Stomach smooth muscle (tissue), 2 donors: ENCODE measurements around the gene MRPS18A.
"Not testable (repeated sequence)": the region's sequence is repeated elsewhere in the genome, so short reads cannot be mapped to it uniquely, and the experiment has no call there.

ENCODE experiments used
- H3K27ac ChIP-seq: one replicate; pipeline ENCODE4 v1.7.0; 2013; ENCODE audit warnings: mild to moderate bottlenecking, low read length, inconsistent platforms
- H3K27me3 ChIP-seq, 2 donors: one replicate each; pipeline ENCODE4 v1.7.0; 2013; ENCODE audit warnings: low read length in 2 of 2; ENCODE audit not compliant: insufficient read depth in 2 of 2, control insufficient read depth in 1 of 2
- H3K36me3 ChIP-seq, 2 donors: one replicate each; pipeline ENCODE4 v1.7.0; 2013; ENCODE audit warnings: low read length in 2 of 2; ENCODE audit not compliant: control insufficient read depth in 2 of 2, insufficient read depth in 2 of 2
- H3K4me1 ChIP-seq: one replicate; pipeline ENCODE4 v1.7.0; 2013; ENCODE audit warnings: low read length; ENCODE audit not compliant: control insufficient read depth, insufficient read depth
- H3K4me3 ChIP-seq, 2 donors: one replicate each; pipeline ENCODE4 v1.7.0; 2013; ENCODE audit warnings: low read length in 2 of 2
- H3K9ac ChIP-seq, 2 donors: one replicate each; pipeline ENCODE4 v1.7.0; 2013; ENCODE audit warnings: low read length in 2 of 2, mild to moderate bottlenecking in 1 of 2
- H3K9me3 ChIP-seq, 2 donors: one replicate each; pipeline ENCODE4 v1.7.0; 2013; ENCODE audit warnings: low read length in 2 of 2; ENCODE audit not compliant: control insufficient read depth in 2 of 2
- donor health status: healthy.
- donor health status: Pancreatic carcinoma.

MRPS18A gene

DNA sequence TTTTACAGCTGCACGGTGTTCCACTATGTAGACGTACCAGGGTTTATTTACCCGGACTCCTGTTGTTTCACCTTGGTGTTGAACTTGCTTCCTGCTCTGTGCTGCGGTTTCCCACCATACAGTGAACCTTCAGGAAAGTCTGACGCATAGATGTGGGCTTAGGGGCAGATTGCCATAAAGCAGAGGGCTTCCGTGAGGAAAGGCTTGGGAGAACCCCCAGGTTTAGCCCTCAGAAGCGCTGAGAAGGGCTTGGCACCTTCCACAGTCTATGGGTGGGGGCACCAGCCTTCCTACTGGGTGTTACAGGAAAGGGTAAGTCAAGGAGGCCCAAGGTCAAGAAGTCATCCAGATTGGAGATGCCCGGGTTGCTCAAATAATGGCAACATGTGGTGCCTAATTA, 19.2 kb upstream of the MRPS18A start:
- Histone ChIP-seq H3K4me1 (peaks cover 30% of the 10 kb centered on the region), H3K27ac (no peak overlapping the region), H3K36me3 (no peaks in the 10 kb centered on the region), H3K4me3 (no peak overlapping the region), H3K9me3 (no peaks in the 10 kb centered on the region), H3K9ac (no peak overlapping the region), H3K27me3 (no peaks in the 10 kb centered on the region)

DNA sequence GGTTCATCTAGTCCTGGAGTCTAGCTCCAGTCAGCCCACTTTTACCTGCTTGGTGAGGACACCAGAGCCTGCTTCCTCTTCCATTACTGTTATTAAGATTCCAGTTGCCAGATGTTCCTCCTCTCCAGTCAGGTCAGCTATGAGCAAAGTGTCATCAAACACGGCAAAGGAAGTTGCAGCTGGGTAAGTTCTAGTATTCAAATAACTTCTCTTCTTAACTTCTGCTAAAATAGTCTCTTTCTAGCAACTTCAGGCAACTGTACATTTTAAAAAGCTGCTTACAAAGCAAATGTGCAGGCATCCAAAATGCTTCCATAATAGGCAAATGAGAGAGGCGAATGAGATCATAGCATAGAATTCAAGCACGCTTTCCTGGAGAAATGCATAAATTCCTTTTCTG, 18.4 kb upstream of the MRPS18A start:
- no peaks in the 10 kb centered on the region for H3K27me3 ChIP-seq
- H3K36me3 ChIP-seq, result no peaks in the 10 kb centered on the region
- H3K9ac ChIP-seq, result no peak overlapping the region
- no peak overlapping the region for H3K4me3 ChIP-seq
- no peaks in the 10 kb centered on the region for H3K9me3 ChIP-seq
- H3K27ac ChIP-seq, result no peak overlapping the region
- peaks cover 30% of the 10 kb centered on the region for H3K4me1 ChIP-seq

DNA sequence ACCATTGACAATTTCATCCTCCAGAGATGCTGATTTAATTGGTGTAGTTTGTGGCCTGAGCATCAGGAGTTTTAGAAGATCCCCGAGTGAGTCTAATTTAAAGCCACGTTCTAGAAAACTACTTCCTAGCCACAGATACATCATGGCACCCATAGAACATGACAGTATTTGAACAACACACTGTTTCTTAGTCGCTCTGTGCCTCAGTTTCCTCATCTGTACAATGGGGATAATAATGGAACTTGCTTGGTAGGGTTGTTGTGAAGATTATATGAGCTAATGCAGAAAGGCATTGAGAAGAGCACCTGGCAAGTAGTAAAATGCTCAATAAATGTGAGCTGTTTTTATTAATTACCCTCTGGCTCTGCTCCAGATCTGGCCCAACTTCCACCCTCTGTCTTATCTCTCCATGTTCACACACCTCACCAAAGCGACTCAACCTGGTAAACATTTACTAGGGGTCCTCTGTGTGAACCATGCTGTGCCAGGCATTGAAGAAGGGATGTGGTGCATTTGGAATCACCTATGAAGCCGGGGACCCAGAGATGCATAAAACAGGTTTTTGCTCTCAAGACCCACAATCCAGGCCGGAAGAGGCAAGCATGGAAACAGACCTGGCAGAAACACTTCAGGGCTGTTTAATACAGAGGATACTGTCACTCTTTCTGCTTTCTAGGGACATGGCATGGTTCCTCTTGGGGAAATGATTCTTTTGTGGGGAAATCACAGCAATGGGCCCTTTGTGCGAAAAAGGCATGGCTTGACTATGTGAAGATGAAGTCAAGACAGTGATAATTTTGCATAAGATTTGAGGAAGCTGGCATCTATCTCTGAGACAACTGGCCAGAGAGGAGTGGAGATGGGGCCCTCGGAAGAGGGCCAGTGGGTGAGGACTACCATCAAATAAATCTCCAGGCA, 16.2 kb upstream of the MRPS18A start:
- no peak overlapping the region for H3K9ac ChIP-seq
- no peaks in the 10 kb centered on the region for H3K36me3 ChIP-seq
- no peak overlapping the region for H3K4me3 ChIP-seq
- peaks cover 39% of the 10 kb centered on the region for H3K4me1 ChIP-seq
- H3K27ac ChIP-seq, result peak overlapping the region; percentile 73
- H3K9me3 ChIP-seq, result no peaks in the 10 kb centered on the region
- H3K27me3 ChIP-seq, result no peaks in the 10 kb centered on the region

DNA sequence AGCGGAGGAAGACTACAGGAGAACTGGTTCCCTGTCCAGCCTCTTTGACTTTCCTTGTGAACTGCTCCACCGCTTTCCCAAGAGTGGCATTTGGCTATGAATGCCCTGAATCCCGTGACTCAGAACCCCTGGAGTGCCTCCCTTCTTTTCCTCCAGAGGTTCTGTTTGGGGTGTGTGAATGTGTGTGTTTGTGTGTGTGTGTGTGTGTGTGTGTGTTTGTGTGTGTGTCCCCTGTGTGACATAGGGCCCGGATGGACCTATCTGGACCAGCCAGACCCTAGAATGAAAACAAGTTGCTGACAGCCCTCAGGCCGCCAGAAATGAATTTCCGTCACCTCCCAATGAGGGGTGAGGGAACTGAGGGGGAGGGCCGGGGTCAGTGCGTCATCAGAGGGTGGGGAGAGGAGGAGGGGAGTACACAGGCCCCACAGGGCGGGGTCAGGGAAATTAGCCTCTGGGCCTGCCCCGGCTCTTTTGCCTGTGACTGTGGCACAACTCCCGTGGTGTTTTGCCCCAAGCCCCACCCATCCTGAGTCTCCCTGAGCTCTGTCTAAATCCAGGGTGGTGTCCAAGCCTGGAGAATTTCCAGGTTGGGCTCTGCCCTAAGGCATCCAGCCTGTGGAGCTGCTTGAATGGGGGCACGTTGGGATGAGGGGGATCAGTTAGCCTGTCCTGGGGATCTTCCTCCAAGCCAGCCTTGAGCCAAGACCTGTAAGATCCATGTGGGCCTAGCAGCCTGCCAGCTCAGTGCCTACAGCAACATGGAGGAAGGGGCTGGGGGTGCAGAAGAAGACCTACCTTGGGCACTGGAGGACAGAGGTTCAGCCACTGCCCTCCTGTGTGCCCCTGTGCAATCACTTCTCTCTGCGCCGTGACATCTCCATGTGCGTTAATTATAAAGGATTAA, 15.2 kb upstream of the MRPS18A start:
- H3K4me3 ChIP-seq, result peak overlapping the region in 1 of 2 donors; percentile 40
- peak overlapping the region; percentile 73 for H3K27ac ChIP-seq
- peaks cover 42% of the 10 kb centered on the region for H3K4me1 ChIP-seq
- H3K9me3 ChIP-seq, result no peaks in the 10 kb centered on the region
- no peaks in the 10 kb centered on the region for H3K27me3 ChIP-seq
- peak overlapping the region; percentile 39 to 51 for H3K9ac ChIP-seq
- H3K36me3 ChIP-seq, result no peaks in the 10 kb centered on the region

DNA sequence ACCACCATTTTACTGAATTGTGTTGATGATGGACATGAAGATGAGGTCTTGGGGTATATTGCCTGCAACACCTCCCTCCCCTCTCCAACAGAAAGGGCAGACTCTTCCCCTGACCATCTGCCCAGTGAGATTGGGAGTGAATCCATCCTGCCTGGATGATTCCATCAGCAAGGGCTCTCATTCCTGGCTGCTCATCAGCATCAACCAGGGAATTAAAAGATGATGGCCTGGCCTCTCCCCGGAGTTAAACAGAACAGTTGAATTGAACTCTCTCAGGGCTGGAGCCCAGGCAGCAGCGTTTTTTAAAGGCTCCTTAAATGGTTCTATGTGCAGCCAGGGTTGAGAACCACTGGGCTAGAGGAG, 14.6 kb upstream of the MRPS18A start:
- Histone ChIP-seq H3K4me3 (peak overlapping the region in 1 of 2 donors; percentile 40), H3K27me3 (no peaks in the 10 kb centered on the region), H3K9me3 (no peaks in the 10 kb centered on the region), H3K36me3 (no peaks in the 10 kb centered on the region), H3K9ac (peak overlapping the region; percentile 39 to 51), H3K4me1 (peaks cover 42% of the 10 kb centered on the region), H3K27ac (peak overlapping the region; percentile 73)

DNA sequence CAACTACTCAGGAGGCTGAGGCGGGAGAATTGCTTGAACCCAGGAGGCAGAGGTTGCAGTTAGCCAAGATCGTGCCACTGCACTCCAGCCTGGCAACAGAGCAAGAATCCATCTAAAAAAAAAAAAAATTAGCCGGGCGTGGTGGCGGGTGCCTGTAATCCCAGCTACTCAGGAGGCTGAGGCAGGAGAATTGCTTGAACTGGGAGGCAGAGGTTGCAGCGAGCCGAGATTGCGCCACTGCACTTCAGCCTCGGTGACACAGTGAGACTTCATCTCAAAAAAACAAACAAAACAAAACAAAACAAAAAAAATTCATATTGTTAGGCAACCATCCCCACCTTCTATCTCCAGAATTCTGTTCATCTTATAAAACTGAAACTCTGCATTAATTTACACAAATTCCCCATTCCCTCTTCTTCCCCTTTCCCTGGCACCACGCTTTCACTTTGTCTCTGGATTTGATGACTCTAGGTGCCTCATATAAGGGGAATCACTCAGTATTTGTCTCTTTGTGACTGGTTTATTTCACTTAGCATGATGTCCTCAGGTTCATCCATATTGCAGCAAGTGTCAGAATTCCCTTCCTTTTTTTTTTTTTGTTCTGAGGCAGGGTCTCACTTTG, 13.5 kb upstream of the MRPS18A start:
- not testable (repeated sequence) for H3K9me3 ChIP-seq, H3K9ac ChIP-seq, H3K27me3 ChIP-seq, H3K4me3 ChIP-seq, H3K36me3 ChIP-seq, H3K27ac ChIP-seq
- peaks cover 35% of the 10 kb centered on the region for H3K4me1 ChIP-seq

DNA sequence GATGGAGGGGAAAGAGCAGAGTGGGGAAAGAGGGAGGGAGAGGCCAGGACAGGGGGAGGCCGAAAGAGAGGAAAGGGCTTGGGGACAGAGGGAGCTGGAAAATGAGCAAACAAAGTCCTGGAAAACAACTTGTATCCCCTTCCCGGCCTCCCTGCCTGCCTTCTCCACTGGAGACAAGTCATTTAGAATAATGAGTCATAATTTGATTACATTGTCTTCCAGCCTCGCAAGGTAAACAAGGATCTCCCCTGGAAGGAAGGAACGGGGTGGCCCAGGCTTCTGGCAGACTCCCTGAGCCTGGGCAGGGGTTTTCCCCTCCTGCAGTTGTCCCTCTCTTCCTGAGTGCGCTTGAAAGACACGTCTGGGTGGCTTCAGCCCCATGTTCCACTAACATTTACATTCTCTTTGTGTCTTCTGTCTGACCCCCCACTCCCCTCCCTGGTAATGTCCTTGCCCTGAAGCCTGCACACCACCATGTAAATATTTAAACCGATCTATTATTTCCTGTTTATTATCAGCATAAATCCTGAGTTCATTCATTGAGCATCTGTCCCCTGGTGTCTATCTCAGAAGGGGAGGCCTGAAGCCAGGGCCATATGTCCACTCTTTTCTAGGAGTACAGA, 12.1 kb upstream of the MRPS18A start:
- no peaks in the 10 kb centered on the region for H3K9me3 ChIP-seq
- no peak overlapping the region for H3K9ac ChIP-seq
- no peaks in the 10 kb centered on the region for H3K36me3 ChIP-seq
- H3K27ac ChIP-seq, result no peak overlapping the region
- H3K27me3 ChIP-seq, result peaks cover 0 to 4% of the 10 kb centered on the region in 2 donors
- H3K4me3 ChIP-seq, result no peak overlapping the region
- H3K4me1 ChIP-seq, result peaks cover 32% of the 10 kb centered on the region

DNA sequence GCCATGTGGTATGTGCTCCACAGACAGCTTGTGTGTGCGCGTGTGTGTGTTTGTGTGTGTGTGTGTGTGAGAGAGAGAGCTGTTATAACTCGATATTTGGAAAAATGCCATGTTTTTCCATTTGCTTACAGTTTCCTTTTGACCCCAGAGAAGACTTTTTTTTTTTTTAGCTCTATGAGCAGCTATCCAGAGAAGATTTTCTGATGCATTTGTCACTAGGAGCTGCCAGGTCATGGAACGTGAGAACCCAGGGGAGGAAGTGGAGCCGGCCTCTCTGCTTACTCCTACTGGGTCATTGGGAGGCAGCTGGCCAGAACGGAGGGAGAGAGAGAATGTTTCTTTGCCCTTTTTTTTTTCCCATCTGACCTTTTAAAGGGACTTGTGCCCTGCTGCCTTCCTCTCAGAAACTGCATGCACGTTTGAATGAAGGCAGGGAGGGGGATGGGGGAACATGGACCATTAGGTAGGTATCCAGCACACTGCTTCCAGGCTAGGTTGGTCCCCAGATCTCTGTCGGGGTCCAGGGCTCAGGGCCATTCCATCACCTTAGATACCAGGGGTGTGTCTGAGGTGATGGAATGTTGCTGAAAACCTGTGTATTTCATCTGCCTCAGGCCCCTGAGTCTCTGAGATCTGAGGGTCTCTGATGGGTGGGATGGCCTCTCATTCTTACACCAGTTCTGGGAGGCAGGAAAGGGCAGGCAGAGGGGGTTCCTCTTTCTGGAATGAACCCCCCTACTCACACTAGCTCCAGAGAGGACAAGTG, 11.2 kb upstream of the MRPS18A start:
- H3K9ac ChIP-seq, result no peak overlapping the region
- peaks cover 32% of the 10 kb centered on the region for H3K4me1 ChIP-seq
- peaks cover 0 to 4% of the 10 kb centered on the region in 2 donors for H3K27me3 ChIP-seq
- H3K4me3 ChIP-seq, result no peak overlapping the region
- H3K9me3 ChIP-seq, result no peaks in the 10 kb centered on the region
- H3K36me3 ChIP-seq, result no peaks in the 10 kb centered on the region
- no peak overlapping the region for H3K27ac ChIP-seq

DNA sequence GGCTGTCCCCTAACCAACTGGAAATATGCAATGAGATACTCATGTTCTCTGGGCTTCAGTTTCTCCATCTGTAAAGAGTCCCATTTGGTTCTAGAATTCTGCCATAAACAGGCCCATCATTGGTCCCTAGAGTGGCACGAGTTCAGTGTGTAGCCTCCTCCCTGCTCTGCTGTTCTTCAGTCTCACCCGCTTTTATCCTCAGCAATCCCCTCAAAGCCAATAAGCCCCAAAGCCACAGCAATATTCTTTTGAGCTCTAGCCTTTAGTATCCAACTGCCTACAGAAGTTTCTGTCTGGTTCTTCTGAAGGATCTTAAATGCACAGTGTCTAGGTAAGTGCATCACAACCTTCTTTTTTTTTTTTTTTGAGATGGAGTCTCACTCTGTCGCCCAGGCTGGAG, 9.8 kb upstream of the MRPS18A start:
- Histone ChIP-seq H3K27me3 (peaks cover 0 to 4% of the 10 kb centered on the region in 2 donors), H3K36me3 (no peaks in the 10 kb centered on the region), H3K4me3 (no peak overlapping the region), H3K9me3 (no peaks in the 10 kb centered on the region), H3K27ac (no peak overlapping the region), H3K9ac (no peak overlapping the region), H3K4me1 (peaks cover 22% of the 10 kb centered on the region)

DNA sequence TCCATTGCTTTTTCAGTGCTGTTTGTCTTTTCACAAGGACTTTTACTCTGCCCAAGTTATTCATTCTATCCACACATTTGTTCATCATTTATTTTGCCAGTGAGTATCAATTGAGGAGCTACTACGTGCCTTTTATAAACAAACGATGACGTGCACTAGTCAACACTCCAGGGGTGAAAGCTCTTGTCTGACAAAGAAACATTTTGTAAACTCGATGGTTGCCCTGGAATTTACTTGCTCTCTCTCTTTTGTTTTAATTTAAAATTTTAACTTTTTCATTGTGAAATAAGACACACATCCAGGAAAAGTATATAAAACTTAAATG, 8.3 kb upstream of the MRPS18A start:
- no peaks in the 10 kb centered on the region for H3K36me3 ChIP-seq
- H3K9me3 ChIP-seq, result no peaks in the 10 kb centered on the region
- no peak overlapping the region for H3K27ac ChIP-seq
- H3K4me1 ChIP-seq, result peaks cover 16% of the 10 kb centered on the region
- H3K9ac ChIP-seq, result no peak overlapping the region
- H3K27me3 ChIP-seq, result peaks cover 0 to 4% of the 10 kb centered on the region in 2 donors
- no peak overlapping the region for H3K4me3 ChIP-seq
